Measurements from ENCODE around the gene ESAM.

Gene ESAM

DNA sequence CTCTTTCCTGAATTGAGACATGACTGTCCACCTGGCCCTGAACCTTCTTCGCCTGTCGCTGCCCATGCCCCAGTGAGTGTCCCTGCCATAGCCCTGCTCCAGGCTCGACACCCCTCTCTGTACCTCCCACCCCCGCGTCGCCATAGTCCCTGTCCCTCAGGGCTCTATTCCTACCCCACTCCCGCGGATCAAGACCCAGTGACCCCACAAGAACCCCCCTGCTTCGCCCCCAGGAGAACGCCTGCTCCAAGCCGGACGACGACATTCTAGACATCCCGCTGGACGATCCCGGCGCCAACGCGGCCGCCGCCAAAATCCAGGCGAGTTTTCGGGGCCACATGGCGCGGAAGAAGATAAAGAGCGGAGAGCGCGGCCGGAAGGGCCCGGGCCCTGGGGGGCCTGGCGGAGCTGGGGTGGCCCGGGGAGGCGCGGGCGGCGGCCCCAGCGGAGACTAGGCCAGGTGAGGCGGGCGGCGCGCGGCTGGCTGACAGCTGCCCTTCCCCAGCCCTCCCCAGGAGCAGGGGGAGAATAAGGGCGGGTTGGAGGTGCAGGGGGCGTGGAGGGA is 16.7 kb downstream of the ESAM start:
- no peak for TF ChIP-seq CTCF (IDR thresholded peaks at IDR 0.05; ENCODE audit: insufficient read depth, low read length, poor library complexity, severe bottlenecking)
- no peaks in the 10 kb centered on the region for H3K36me3 ChIP-seq (ENCODE audit: control insufficient read depth, insufficient read depth, low read length)
- peak overlapping the region; percentile 72; the same call in 1 of the 2 replicates for H3K4me3 ChIP-seq (replicated peaks; ENCODE audit: low read depth, low read length)
- no peaks in the 10 kb centered on the region for H3K27me3 ChIP-seq (replicated peaks; ENCODE audit: control insufficient read depth, insufficient read depth, low read length)
- no peak for DNase-seq (ENCODE audit: extremely low read depth, insufficient read length)

GRCh38 chr11:124743050-124743449 is 19.0 kb downstream of the ESAM start:
- H3K36me3 ChIP-seq (ENCODE audit: control insufficient read depth, insufficient read depth, low read length), result no peaks in the 10 kb centered on the region
- TF ChIP-seq CTCF (IDR thresholded peaks at IDR 0.05; ENCODE audit: insufficient read depth, low read length, poor library complexity, severe bottlenecking), result no peak
- no peaks in the 10 kb centered on the region; the same call in 1 of the 2 replicates for H3K27me3 ChIP-seq (replicated peaks; ENCODE audit: control insufficient read depth, insufficient read depth, low read length)

DNA sequence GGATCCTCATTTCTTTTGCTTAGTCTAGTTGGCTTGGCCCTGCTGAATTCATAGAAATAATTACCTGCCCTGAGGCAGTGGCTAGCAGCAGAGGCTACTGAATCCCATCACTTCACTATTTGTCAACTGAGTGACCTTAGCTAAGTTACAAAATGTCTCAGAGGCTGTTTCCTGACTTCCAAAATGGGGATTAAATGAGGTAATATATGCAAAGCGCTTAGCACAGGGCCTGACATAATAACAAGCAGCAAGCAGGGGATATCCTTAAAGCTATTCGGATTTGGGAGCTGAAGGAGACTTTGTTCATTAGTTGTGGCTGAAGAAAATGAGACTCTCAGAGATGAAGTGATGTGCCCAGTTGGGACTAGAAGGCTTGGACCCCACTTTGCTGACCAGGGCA is 19.5 kb downstream of the ESAM start:
- TF ChIP-seq CTCF (IDR thresholded peaks at IDR 0.05; ENCODE audit: insufficient read depth, low read length, poor library complexity, severe bottlenecking), result no peak
- H3K36me3 ChIP-seq (ENCODE audit: control insufficient read depth, insufficient read depth, low read length), result no peaks in the 10 kb centered on the region
- H3K4me3 ChIP-seq (replicated peaks; ENCODE audit: low read depth, low read length), result no peak overlapping the region
- no peak for DNase-seq (ENCODE audit: extremely low read depth, insufficient read length)
- no peaks in the 10 kb centered on the region; the same call in 1 of the 2 replicates for H3K27me3 ChIP-seq (replicated peaks; ENCODE audit: control insufficient read depth, insufficient read depth, low read length)

More at GRCh38 chr11:124743050-124743449, 19.0 kb downstream of the ESAM start:
- DNase-seq (ENCODE audit: extremely low read depth, insufficient read length), result no peak
- H3K4me3 ChIP-seq (replicated peaks; ENCODE audit: low read depth, low read length), result no peak overlapping the region

GRCh38 chr11:124740277-124740882 is 21.7 kb downstream of the ESAM start:
- Histone ChIP-seq H3K27me3 (replicated peaks; ENCODE audit: control insufficient read depth, insufficient read depth, low read length) (no peaks in the 10 kb centered on the region; the same call in none of the 2 replicates), H3K4me3 (replicated peaks; ENCODE audit: low read depth, low read length) (peak overlapping the region; percentile 58), H3K36me3 (ENCODE audit: control insufficient read depth, insufficient read depth, low read length) (no peaks in the 10 kb centered on the region)
- DNase-seq (ENCODE audit: extremely low read depth, insufficient read length), result no peak
- TF ChIP-seq CTCF (IDR thresholded peaks at IDR 0.05; ENCODE audit: insufficient read depth, low read length, poor library complexity, severe bottlenecking), result peak; percentile 54

DNA sequence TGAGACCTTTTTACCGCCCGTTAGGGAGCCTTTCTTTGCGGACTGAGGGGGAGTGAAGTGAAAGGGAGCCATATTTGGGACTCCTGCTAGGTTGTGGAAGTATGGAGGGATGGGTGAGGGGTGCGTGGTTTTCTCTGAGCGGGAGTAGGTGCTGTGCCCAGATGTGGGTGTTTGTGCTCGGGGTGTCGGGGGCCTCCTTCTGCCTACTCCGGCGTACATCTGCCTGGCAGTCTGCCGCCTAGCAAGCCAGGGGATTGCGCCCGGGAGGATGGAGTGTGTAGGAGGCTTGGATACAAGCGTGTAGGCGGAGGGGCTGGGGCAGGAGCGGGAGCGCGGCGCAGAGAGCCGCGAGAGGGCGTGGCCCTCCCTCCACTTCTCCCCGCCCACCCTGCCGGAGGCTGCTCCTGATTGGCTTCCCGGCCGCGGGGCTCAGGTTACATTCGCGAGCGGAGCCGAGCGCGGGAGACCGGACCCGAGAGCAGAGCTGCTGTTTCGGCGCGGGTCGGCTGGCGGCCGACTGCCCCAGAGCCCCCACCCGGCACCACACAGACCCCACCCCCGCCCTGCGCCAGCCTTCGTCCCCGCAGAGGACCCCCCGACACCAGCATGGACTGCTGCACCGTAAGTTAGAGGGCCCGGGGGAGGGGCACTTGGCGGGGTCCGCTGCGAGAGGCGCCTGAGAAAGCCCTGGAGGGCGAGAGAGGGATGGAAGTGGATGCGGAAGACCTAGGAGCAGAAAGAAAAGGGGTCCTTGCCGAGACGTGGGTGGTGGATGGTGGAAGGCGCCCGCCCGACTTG is 22.4 kb downstream of the ESAM start, which contains the start of gene NRGN:
NRGN (plus strand) TSS at position 464 of the 798 bp plus-strand sequence; CDS start at position 607, 143 bp downstream.
- DNase-seq (ENCODE audit: extremely low read depth, insufficient read length), result peak; percentile 84

More for the DNA sequence above, 22.4 kb downstream of the ESAM start, which contains the start of gene NRGN:
- Histone ChIP-seq H3K4me3 (replicated peaks; ENCODE audit: low read depth, low read length) (peak within 1 kb of the TSS; percentile 58), H3K36me3 (ENCODE audit: control insufficient read depth, insufficient read depth, low read length) (no peaks in the 10 kb centered on the region), H3K27me3 (replicated peaks; ENCODE audit: control insufficient read depth, insufficient read depth, low read length) (no peaks in the 10 kb centered on the region; the same call in none of the 2 replicates)
- TF ChIP-seq CTCF (IDR thresholded peaks at IDR 0.05; ENCODE audit: insufficient read depth, low read length, poor library complexity, severe bottlenecking), result no peak

Measured in GM06990 (cell line).